Body of pancreas (tissue), 4 donors: ENCODE measurements around the gene USP33. TPM values are rescaled to one million over a fixed set of nuclear protein-coding genes. Genes with fewer than 3 reads are reported as not detected.
"Not testable (repeated sequence)": the region's sequence is repeated elsewhere in the genome, so short reads cannot be mapped to it uniquely, and the experiment has no call there.

Experiments used
- ATAC-seq: fragments of 150-250 bp; one replicate; pipeline ENCODE4 v1.9.1; 2016
- DNase-seq, 4 donors: peaks; one replicate each; pipeline ENCODE4 v3.0.0-alpha.2; 2019
- H3K27ac ChIP-seq, 4 donors: fragments of 200-600 bp; sonication (generic); 1 replicate in 3 of 4; 2 replicates in 1 of 4; pipeline versions ENCODE4 v1.5.1 to v1.6.1; 2016 to 2019; ENCODE audit warnings: mild to moderate bottlenecking in 1 of 4, mixed read lengths in 1 of 4, moderate library complexity in 1 of 4
- H3K27me3 ChIP-seq, 2 donors: fragments of 200-600 bp; sonication (generic); one replicate each; pipeline ENCODE4 v1.6.0; 2016; ENCODE audit warnings: mild to moderate bottlenecking in 1 of 2
- H3K36me3 ChIP-seq, 2 donors: fragments of 200-600 bp; sonication (generic); replicated peaks in 1 of 2; 2 replicates each; pipeline ENCODE4 v1.5.1; 2016; ENCODE audit warnings: low read depth in 2 of 2; ENCODE audit not compliant: insufficient read depth in 1 of 2
- H3K4me1 ChIP-seq: fragments of 200-600 bp; sonication (generic); one replicate; pipeline ENCODE4 v1.6.0; 2016
- H3K4me3 ChIP-seq, 2 donors: fragments of 200-600 bp; sonication (generic); 1 replicate in 1 of 2; 2 replicates in 1 of 2; pipeline ENCODE4 v1.5.1; 2016 to 2019
- H3K9me3 ChIP-seq, 3 donors: fragments of 200-600 bp; sonication (generic); 1 replicate in 2 of 3; 2 replicates in 1 of 3; pipeline ENCODE4 v1.5.1; 2016
- POLR2A ChIP-seq, 3 donors: fragments of 450-650 bp; IDR thresholded peaks; one replicate each; pipeline ENCODE4 v1.6.1; 2016; ENCODE audit warnings: antibody characterized with exemption in 3 of 3, mild to moderate bottlenecking in 2 of 3
- WGBS, 2 donors: methylation state at CpG; one replicate each; pipeline ENCODE4 v1.1.5; 2017; 5-methylcytosine and 5-hydroxymethylcytosine counted together
- intact Hi-C: fragments of 100-400 bp; cut with DNase I; formaldehyde crosslinking; loops from one replicate; pipeline ENCODE4 v1.15.1; 2023
- total RNA-seq, 2 donors: library from RNA; depleted of rRNA; stranded (reverse); fragments of >200 nt; gene quantifications; one replicate each; pipeline ENCODE4 v1.1.0, GENCODE V29; 2016
- TF ChIP-seq, protein P1 (sequence below), 7 experiments: fragments of 450-650 bp in 4 of 7; fragments of 200-600 bp in 3 of 7; sonication (generic) in 3 of 7; IDR thresholded peaks; one replicate each; pipeline ENCODE4 v1.5.1; 2016 to 2019; ENCODE audit warnings: antibody characterized with exemption in 7 of 7

The USP33 gene
- total RNA-seq, 2 donors from 2014 or later: 53.1 to 65.1 TPM

DNA sequence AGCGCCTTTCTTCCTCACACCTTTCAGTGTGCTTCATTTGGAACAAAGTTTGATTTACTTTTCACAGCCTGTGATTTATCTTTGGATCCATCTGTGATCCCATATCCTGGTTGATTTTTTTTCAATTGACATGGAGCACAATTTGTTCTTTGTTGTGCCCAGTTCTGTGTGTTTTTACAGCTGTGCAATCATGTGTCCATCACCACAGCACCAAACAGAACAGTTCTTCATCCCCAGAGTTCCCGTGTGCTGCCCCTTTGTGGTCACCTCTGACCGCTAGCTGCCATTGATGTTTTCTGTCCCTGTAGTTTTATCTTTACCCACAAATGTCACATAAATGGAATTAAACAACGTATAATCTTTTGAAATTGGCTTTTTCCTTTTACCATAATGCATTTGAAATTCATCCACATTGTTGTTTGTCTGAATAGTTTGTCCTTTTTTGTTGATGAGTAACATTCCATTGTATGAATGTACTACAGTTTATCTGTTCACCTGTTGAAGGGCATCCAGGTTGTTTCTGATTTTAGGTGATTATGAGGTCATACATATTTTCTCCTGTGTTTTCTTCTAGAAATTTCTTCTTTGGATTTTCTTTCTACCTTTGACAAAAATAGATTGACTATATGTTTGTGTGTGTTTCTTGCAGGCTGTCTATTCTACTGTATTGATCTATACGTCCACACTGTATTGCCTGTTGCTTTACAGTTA, 37.2 kb upstream of the USP33 start:
- 73 to 76% methylated on average over 5 of the region's 5 CpGs for WGBS, 2 donors
- intact Hi-C loops: no loop called here

DNA sequence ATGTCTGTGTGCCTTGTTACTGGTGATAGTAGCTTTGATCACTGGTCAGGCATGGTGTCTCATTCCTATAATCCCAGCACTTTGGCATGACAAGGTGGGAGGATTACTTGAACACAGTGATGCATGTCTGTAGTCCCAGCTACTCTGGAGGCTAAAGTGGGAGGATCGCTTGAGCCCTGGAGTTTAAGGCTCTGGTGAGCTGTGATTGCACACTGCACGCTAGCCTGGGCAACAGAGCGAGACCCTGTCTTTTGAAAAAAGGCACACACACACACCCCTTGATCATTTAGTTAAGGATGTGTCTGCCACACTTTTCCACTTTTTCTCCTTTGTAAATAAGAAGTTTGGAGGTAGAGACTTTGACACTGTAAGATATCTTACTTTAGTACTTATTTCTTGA, 34.9 kb upstream of the USP33 start:
- H3K27ac ChIP-seq: no peak overlapping the region
- DNase-seq (no peak), ATAC-seq (no peak)
- no peaks in the 10 kb centered on the region for H3K4me1 ChIP-seq
- no peaks in the 10 kb centered on the region for H3K27me3 ChIP-seq
- no peaks in the 10 kb centered on the region for H3K36me3 ChIP-seq
- no peaks in the 10 kb centered on the region for H3K9me3 ChIP-seq
- TF ChIP-seq, protein P1, sequence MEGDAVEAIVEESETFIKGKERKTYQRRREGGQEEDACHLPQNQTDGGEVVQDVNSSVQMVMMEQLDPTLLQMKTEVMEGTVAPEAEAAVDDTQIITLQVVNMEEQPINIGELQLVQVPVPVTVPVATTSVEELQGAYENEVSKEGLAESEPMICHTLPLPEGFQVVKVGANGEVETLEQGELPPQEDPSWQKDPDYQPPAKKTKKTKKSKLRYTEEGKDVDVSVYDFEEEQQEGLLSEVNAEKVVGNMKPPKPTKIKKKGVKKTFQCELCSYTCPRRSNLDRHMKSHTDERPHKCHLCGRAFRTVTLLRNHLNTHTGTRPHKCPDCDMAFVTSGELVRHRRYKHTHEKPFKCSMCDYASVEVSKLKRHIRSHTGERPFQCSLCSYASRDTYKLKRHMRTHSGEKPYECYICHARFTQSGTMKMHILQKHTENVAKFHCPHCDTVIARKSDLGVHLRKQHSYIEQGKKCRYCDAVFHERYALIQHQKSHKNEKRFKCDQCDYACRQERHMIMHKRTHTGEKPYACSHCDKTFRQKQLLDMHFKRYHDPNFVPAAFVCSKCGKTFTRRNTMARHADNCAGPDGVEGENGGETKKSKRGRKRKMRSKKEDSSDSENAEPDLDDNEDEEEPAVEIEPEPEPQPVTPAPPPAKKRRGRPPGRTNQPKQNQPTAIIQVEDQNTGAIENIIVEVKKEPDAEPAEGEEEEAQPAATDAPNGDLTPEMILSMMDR (IDR thresholded peaks at IDR 0.05): no peak
- TF ChIP-seq POLR2A (IDR thresholded peaks at IDR 0.05): no peak
- intact Hi-C loops: no loop called here
- WGBS, 2 donors: 96 to 100% methylated on average over 3 of the region's 3 CpGs
- no peak overlapping the region for H3K4me3 ChIP-seq

More for the DNA sequence above, 37.2 kb upstream of the USP33 start:
- Histone ChIP-seq H3K4me1 (no peaks in the 10 kb centered on the region), H3K27ac (no peak overlapping the region), H3K36me3 (no peaks in the 10 kb centered on the region), H3K9me3 (no peaks in the 10 kb centered on the region), H3K4me3 (no peak overlapping the region), H3K27me3 (no peaks in the 10 kb centered on the region)
- no peak for DNase-seq
- no peak for ATAC-seq
- TF ChIP-seq POLR2A (IDR thresholded peaks at IDR 0.05): no peak
- TF ChIP-seq, protein P1 (IDR thresholded peaks at IDR 0.05): no peak

DNA sequence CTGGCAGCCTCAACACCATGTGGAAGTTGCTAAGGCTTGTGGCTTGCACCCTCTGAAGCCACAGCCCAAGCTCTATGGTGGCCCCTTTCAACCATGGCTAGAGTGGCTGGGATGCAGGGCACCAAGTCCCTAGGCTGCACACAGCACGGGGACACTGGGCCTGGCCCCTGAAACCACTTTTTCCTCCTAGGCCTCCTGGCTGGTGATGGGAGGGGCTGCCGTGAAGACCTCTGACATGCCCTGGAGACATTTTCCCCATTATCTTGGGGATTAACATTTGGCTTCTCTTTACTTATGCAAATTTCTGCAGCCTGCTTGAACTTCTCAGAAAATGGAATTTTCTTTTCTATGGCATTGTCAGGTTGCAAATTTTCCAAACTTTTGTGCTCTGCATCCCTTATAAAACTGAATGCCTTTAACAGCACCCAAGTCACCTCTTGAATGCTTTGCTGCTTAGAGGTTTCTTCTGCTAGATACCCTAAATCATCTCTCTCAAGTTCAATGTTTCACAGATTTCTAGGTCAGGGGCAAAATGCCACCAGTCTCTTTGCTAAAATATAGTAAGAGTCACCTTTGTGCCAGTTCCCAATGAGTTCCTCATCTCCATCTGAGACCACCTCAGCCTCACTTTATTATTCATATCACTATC, 26.6 kb upstream of the USP33 start:
- WGBS, 2 donors: 100% methylated on average over 2 of the region's 2 CpGs
- H3K27me3 ChIP-seq, H3K9me3 ChIP-seq, DNase-seq, ATAC-seq, H3K4me3 ChIP-seq, H3K36me3 ChIP-seq, intact Hi-C loops, H3K4me1 ChIP-seq, H3K27ac ChIP-seq: not testable (repeated sequence)

DNA sequence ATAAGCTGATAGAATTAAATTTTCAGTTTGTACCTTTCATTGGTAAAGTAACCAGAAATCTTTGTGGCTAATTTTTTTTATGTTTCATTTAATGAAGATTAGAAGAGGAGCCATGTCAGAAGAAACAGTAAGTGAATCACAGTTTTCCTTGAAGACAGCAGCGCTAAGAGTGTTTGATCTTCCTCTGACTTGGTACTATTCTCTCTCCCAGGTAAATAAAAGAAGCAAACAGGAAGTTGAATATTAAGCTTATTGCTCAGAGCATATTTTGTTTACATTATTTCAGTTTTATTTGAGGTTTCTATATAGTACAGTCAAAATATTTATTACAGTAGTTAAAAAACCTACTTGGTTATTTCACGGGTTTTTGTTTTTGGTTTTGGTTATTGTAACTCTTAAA, 23.5 kb upstream of the USP33 start:
- no peak for TF ChIP-seq POLR2A (IDR thresholded peaks at IDR 0.05)
- TF ChIP-seq, protein P1 (IDR thresholded peaks at IDR 0.05): no peak
- H3K27me3 ChIP-seq: no peaks in the 10 kb centered on the region
- H3K27ac ChIP-seq: no peak overlapping the region
- no peak for DNase-seq
- no peak for ATAC-seq
- H3K9me3 ChIP-seq: no peaks in the 10 kb centered on the region
- peaks cover 14% of the 10 kb centered on the region for H3K4me1 ChIP-seq
- H3K4me3 ChIP-seq: no peak overlapping the region
- H3K36me3 ChIP-seq: peaks cover 0 to 2% of the 10 kb centered on the region in 2 donors
- WGBS, 2 donors: 66 to 78% methylated on average over 2 of the region's 2 CpGs
- intact Hi-C loops: no loop called here

DNA sequence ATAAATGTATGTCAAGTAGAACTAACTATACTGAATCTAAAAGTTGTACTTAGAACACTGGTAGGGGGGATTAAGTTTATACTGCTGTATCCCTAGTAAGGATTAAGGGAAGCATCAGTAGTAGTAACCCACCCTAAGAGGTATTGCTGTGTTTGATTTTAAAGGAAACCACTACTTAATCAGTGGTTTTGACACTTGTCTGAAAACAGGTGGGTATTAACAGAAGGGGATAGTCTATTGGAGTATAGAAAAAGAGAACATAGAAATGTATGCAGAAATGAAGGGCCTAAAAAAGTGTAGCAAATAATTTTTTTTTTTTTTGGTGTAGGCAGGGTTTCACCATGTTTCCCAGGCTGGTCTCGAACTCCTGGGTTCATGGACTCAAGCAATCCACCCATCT, 22.0 kb upstream of the USP33 start:
- Histone ChIP-seq H3K36me3 (peaks cover 0 to 2% of the 10 kb centered on the region in 2 donors), H3K4me3 (no peak overlapping the region), H3K9me3 (no peaks in the 10 kb centered on the region), H3K27ac (no peak overlapping the region), H3K27me3 (no peaks in the 10 kb centered on the region), H3K4me1 (peaks cover 14% of the 10 kb centered on the region)
- DNase-seq (no peak), ATAC-seq (no peak)
- intact Hi-C loops: no loop called here
- WGBS, 2 donors: 79 to 88% methylated on average over 1 of the region's 1 CpG
- TF ChIP-seq POLR2A (IDR thresholded peaks at IDR 0.05): no peak
- TF ChIP-seq, protein P1 (IDR thresholded peaks at IDR 0.05): no peak
